ENCODE data around the gene AHCY. TPM values are rescaled to one million over a fixed set of nuclear protein-coding genes. Genes with fewer than 3 reads are reported as not detected.

Gene AHCY
- total RNA-seq, 1 experiment from 2014 or later: 350 TPM

DNA sequence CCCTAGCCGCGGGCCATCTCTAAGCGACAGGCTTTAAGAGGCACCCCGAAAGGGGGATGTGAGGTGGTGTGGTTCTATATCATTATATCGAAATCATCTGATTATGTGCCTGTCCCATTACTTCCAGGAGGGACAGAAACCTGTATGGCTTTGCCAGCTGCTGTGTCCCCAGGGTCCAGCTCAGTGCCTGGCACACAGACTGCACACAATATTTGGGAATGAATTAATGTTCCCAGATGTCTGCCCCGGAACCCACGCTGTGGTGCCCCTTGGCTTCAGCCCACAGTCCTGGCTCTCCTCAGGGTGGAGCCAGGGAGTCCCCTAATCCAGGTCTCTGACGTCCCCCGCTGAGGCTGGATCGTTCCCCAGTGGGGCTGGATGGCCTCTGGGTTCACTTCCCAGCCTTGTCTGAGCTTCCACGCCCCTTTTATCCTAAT is 8.9 kb upstream of the AHCY start:
- Histone ChIP-seq H3K4me3 (replicated peaks in 1 of 2; ENCODE audit: low read depth in 1 of 2, low read length in 2 of 2) (peak overlapping the region in 1 of 2 experiments; percentile 36; a peak in 1 of 4 replicates), H3K27me3 (ENCODE audit: insufficient read depth, low read length) (no peaks in the 10 kb centered on the region), H3K36me3 (ENCODE audit: control insufficient read depth in 1 of 2, insufficient read depth in 2 of 2, low read length in 2 of 2) (no peaks in the 10 kb centered on the region), H2AFZ (ENCODE audit: low read depth, low read length, poor library complexity, severe bottlenecking) (peak overlapping the region; percentile 42), H3K9me3 (ENCODE audit: control insufficient read depth in 1 of 2, insufficient read depth in 1 of 2, low read depth in 1 of 2, low read length in 2 of 2) (no peaks in the 10 kb centered on the region), H3K9ac (ENCODE audit: low read length) (no peak overlapping the region), H3K27ac (ENCODE audit: low read depth, low read length) (no peak overlapping the region), H3K79me2 (ENCODE audit: insufficient read depth, low read length) (no peaks in the 10 kb centered on the region), H3K9me2 (ENCODE audit: insufficient read depth) (no peaks in the 10 kb centered on the region), H3K4me2 (ENCODE audit: low read length) (peak overlapping the region; percentile 58), H4K20me1 (ENCODE audit: insufficient read depth) (no peaks in the 10 kb centered on the region), H3K4me1 (ENCODE audit: control insufficient read depth in 1 of 2, insufficient read depth in 2 of 2, low read length in 2 of 2) (peaks cover 39 to 68% of the 10 kb centered on the region in 2 experiments)
- RAD21 ChIA-PET (ENCODE audit: low non-redundant PET in 1 of 2, low total read pairs in 2 of 2, uncharacterized antibody in 2 of 2, unreplicated experiment in 2 of 2): interaction anchor here (0.6 to 3.3 kb wide), 19 partner anchors 28 to 458 kb away, joined by 3 to 25 read pairs (median 5); partner anchors contain the start of genes DYNLRB1 (in 1 of the 2) and ITCH (in 1 of the 2)
- intact Hi-C loops (cut with micrococcal nuclease): loop anchor here (1.0 to 5.0 kb wide), 4 partner anchors 51 to 395 kb away; partner anchors contain the start of gene ITCH
- peak; percentile 2 for ATAC-seq
- TF ChIP-seq SIN3A (IDR thresholded peaks at IDR 0.05; ENCODE audit: low read depth) (no peak), CBX3 (IDR thresholded peaks at IDR 0.05; ENCODE audit: low read depth) (no peak), CEBPB (IDR thresholded peaks at IDR 0.05; ENCODE audit: low read depth) (no peak), EGR1 (IDR thresholded peaks at IDR 0.05; ENCODE audit: low read depth) (no peak)
- TF ChIP-seq, protein P1, sequence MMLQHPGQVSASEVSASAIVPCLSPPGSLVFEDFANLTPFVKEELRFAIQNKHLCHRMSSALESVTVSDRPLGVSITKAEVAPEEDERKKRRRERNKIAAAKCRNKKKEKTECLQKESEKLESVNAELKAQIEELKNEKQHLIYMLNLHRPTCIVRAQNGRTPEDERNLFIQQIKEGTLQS (IDR thresholded peaks at IDR 0.05): no peak
- TF ChIP-seq, protein P2, sequence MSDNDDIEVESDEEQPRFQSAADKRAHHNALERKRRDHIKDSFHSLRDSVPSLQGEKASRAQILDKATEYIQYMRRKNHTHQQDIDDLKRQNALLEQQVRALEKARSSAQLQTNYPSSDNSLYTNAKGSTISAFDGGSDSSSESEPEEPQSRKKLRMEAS (IDR thresholded peaks at IDR 0.05): no peak
- BruUV-seq (replicated peaks): no TSS peak
- CTCF ChIA-PET: interaction anchor here (0.7 to 4.1 kb wide), 38 partner anchors 9 to 458 kb away, joined by 3 to 127 read pairs (median 5); partner anchors contain the start of genes AHCY, DYNLRB1 and ITCH
- DNase-seq (ENCODE audit: low read depth, low spot score): no peak
- POLR2A ChIA-PET: interaction anchor here (0.8 to 2.1 kb wide), 5 partner anchors 10 to 205 kb away, joined by 3 to 8 read pairs (median 7); partner anchors contain the start of genes AHCY and DYNLRB1

Data from HCT116 (cell line).